CD4-positive, alpha-beta T cell treated with Interleukin-6 at 100 ng/mL for 8 hours (primary cell): Measurements from ENCODE around the gene SH3TC1.

ENCODE experiments used
- DNase-seq: peaks from one replicate; pipeline ENCODE4 v3.0.0-alpha.2; 2020; ENCODE audit warnings: mixed read lengths, low spot score

The SH3TC1 gene

DNA sequence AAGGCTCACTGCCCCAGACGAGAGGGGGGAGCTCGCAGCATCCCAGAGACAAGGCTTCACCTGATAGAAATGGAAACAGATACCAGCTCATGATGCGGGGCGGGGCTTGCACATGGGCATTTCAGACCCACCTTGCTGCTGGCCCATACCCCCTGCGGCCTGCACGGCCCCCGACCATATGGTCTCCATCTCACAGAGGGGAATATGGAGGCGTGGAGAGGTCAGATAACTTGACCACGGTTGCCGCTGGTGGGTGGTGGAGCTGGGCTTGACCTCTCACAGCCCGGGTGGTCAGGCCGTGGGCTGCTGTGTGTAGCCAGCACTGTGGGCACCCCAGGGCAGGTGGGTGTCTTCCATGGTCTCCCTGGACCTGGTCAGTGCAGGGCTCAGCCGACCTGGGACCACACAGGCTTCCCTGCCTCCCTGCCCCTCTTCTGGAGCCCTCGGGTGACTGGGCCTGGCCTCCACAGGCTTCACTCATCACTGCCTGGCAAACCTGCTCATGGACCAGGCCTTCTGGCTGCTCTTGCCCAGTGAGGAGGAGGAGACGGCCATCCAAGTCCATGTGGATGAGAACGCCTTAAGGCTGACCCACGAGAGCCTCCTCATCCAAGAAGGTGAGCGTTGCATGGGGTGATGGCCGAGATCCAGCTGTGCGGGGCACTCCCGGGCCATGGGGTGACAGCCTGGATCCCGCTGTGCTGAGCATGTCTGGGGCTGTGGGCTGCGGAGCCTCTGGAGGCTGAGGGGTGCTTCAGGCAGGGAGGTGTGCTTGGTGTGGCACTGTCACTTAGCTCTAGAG, 16.8 kb downstream of the SH3TC1 start:
- no peak for DNase-seq

DNA sequence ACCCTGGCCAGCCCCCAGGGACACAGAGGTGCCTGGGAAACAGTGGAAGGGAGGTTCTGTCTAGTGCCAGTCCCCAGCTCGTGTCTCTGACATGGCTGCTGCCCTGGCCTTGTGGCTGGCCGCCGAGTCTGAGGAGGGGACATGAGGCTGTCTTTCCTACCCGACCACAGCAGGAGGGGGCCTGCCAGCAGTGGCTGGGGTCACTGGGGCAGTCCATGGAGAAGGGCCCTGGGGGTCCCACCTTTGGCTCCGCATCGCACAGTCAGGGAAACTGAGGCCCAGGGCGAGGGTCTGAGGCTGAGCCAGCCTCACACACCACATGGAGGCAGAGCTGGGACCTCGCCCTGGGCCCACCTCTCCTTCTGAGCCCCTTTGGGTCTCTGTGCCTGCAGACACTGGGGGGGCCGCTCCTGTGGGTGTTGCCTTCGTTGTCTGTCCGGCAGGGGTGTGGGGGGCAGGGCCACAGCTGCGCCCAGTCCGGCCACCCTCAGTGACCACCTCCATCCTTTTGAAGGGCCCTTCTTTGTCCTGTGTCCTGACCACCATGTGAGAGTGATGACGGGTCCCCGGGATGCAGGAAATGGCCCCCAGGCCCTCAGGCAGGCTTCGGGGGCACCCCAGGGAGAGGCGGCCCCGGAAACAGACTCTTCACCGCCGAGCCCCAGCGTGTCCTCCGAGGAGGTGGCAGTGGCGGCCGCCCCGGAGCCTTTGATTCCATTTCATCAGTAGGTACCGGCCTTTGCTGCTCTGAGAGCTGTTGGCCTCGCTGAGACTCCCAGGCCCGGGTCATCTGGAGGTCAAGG, 17.6 kb downstream of the SH3TC1 start:
- no peak for DNase-seq

DNA sequence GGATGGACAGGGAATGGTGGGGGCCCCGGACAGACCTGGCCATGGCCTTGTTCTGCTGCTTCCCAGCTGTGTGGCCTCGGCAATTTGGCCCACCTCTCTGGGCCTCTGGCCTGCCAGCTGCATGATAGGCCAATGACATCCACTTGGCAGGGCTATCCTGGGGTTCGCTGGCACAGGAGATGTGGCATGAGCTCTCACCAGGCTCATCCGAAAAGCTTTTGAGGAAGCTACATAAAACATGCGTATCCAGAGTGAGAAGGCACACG, 18.1 kb downstream of the SH3TC1 start:
- DNase-seq = no peak

- DNase-seq = no peak
Measured at GRCh38 chr4:8217871-8218270, 18.8 kb downstream of the SH3TC1 start.

GRCh38 chr4:8218371-8219031, 19.4 kb downstream of the SH3TC1 start:
- DNase-seq = no peak

- DNase-seq = no peak
Measured at GRCh38 chr4:8219236-8219635, 20.1 kb downstream of the SH3TC1 start.

- no peak for DNase-seq
Measured at GRCh38 chr4:8220661-8221450, 21.8 kb downstream of the SH3TC1 start.

- DNase-seq = peak; percentile 29
Measured at GRCh38 chr4:8221476-8221875, 22.4 kb downstream of the SH3TC1 start.

DNA sequence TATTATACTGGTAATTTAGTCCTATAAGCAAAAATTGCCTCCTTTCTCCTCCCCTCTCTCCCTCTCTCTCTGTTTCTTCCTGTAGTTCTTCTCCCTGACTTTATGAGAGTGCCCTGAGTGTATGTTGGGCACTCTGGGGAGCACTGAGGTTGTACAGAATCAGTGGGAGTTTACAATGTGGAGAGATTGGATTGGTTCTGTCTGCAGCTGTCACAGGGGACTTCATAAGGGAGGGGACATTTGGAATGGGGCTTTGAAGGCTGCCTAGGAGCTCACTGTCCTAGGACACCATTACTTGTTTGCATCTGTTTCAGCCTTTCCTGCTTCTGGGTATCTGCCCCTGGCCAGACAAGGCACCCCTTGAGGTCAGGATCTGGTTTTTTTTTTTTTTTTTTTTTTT, 22.9 kb downstream of the SH3TC1 start:
- DNase-seq = no peak

DNA sequence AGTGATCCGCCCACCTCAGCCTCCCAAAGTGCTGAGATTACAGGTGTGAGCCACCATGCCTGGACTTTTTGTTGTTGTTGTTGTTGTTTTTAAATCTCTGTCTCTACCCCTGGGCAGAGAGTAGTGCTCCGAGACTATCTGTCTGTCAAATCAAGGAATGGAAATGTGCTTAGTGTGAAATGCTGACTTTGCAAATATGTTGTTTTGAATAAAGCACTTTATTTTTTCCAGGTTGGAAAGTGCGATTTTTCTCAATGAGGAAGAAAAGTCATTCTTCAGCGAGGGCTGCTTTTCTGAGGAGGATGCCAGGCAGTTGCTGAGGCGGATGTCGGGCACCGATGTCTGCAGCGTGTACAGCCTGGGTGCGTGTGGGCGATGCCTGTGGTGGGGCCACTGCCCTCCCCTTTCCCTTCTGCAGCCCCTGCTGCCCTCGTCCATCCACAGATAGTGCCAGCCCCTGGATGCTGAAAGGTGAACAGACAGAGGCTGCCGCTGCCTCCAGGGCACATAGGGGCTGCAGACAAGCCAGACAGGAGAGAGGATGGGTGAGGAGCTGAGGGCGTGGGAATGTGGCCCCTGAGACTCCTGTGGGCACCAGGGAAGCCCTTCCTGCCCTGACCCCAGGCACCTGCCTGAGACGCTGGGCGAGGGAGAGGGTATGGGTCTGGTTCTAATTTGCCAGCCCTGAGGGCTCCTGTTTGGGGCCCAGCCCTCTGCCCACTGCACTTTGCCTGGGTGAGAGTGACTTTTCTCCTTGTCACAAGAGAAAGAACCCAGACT, 23.7 kb downstream of the SH3TC1 start:
- no peak for DNase-seq

DNA sequence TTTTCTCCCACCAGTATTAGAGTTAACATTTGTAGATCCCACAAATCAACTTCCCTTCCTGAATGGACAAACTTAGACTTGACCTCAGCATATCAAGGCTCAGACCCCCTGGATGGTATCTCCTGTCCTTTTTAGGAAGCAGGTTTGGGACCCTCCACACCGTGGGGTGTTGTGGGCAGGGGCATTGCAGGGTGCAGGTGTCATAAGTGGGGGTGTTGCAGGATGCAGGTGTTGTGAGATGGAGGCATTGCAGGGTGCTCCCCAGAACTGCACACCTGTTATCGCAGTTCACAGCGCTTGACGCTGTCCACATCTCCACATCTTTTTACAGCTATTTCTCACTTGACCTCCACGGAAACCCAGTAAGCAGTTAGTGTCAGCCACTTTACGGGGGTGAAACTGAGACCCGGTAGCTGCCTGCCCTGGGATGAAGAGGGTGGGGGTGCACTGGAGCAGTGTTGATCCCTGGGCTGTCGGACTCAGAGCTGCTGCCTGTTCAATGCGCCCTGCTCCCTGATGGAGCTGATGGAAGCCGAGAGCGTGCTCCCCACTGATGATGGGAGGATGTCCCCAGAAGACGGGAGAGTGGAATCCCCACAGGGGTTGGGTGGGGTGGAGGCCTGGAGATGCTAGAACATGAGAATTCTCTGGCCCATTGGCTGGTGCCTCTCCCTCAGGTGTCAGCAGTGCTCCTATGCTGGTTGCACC, 25.3 kb downstream of the SH3TC1 start:
- no peak for DNase-seq

DNA sequence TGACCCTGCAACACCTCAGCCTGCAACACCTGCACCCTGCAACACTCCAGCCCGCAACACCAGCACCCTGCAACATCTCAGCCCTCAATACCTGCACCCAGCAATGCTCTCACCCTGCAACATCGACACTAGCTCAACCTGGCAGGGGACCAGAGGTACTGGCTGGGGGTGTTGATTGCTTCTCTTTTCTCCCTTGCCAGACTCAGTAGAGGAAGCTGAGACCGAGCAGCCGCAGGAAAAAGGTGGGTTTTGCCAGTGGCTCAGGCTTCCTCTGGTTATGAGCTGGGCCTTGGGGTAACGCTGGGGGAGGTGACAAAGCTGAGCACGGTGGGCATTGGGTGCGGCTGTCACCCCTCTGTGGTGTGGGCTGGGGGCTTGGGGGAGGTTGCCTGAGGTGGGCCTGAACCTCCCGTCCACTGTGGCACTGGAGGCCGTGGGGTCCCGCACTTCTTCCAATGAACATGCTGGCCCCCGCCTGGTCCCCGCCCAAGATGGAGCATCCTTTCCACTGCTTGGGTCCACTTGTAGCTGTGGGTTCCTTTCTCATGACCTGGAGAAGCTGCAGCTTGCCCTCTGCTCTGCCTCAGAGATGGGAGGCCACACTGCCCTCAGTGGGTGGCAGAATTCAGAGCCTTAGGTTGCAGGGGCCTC, 26.0 kb downstream of the SH3TC1 start:
- no peak for DNase-seq

- no peak for DNase-seq
Measured at GRCh38 chr4:8225706-8226443, 26.8 kb downstream of the SH3TC1 start.

- DNase-seq = no peak
Measured at GRCh38 chr4:8227201-8227770, 28.2 kb downstream of the SH3TC1 start.

DNA sequence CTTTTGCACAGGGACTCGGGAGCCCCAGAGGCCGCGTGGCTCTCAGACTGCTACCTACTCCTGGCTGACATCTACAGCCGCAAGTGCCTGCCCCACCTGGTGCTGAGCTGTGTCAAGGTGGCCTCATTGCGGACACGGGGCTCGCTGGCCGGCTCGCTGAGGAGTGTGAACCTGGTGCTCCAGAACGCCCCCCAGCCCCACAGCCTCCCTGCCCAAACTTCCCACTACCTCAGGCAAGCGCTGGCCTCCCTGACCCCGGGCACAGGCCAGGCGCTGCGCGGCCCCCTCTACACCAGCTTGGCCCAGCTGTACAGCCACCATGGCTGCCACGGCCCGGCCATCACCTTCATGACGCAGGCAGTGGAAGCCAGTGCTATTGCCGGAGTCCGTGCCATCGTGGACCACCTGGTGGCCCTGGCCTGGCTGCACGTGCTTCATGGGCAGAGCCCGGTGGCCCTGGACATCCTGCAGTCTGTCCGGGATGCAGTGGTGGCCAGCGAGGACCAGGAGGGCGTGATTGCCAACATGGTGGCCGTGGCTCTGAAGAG, 28.8 kb downstream of the SH3TC1 start:
- no peak for DNase-seq

DNA sequence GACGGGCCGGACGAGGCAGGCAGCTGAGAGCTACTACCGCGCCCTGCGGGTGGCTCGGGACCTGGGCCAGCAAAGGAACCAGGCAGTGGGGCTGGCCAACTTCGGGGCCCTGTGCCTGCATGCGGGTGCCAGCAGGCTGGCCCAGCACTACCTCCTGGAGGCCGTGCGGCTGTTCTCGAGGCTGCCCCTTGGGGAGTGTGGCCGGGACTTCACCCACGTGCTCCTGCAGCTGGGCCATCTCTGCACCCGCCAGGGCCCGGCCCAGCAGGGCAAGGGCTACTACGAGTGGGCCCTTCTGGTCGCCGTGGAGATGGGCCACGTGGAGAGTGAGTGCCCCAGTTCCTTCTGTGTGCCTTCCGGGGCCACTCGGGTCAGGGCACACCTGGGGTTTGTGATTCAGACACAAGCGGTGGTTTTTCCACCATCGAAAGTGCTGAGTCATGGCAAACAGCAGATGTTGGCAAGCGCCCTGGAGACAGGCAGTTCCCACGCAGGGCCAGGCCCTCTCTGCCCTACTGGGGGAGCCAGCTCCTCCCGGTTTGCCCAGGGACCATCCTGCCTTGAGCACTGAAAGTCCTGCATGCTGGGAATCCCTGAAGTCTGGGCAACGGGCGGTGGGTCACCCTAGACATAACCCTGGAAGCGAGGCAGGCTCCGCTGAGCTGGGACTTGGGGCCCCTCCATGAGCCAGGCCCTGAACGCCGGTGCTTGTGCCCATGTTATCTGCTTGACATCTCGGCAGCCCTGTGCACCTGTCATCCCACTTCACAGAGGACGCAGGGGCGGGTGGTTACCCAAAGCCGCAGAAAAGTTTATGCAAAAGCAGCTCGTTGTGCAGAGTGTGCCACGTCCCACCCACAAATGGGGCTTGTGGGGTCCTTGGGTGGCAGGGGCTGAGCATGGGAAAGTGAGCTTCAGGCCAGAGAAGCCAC, 29.5 kb downstream of the SH3TC1 start:
- DNase-seq = peak; percentile 76

- DNase-seq = no peak
Measured at GRCh38 chr4:8229331-8229975, 30.4 kb downstream of the SH3TC1 start.
